Mucosa of descending colon (tissue), 3 donors: ENCODE results near the gene GLIS1. TPM values are rescaled to one million over a fixed set of nuclear protein-coding genes. Genes with fewer than 3 reads are reported as not detected.

Experiments
- ATAC-seq: fragments of 200-7000 bp; cut with Tn5 transposase; one replicate; pipeline ENCODE4 v1.9.1; 2020; ENCODE audit warnings: mild to moderate bottlenecking, moderate library complexity
- DNase-seq, 3 donors: peaks; one replicate each; pipeline ENCODE4 v3.0.0-alpha.2; 2020
- H3K36me3 ChIP-seq: fragments of 200-600 bp; one replicate; pipeline ENCODE4 v1.8.0; 2021; ENCODE audit warnings: low read depth, mild to moderate bottlenecking
- H3K4me1 ChIP-seq: fragments of 200-600 bp; one replicate; pipeline ENCODE4 v1.8.0; 2021; ENCODE audit warnings: low read depth, mild to moderate bottlenecking
- H3K4me3 ChIP-seq: fragments of 200-600 bp; one replicate; pipeline ENCODE4 v1.8.0; 2021; ENCODE audit warnings: mild to moderate bottlenecking
- H3K9me3 ChIP-seq: fragments of 200-600 bp; one replicate; pipeline ENCODE4 v1.8.0; 2021; ENCODE audit warnings: mild to moderate bottlenecking
- intact Hi-C, 2 donors: fragments of 100-400 bp; cut with DNase I in 1 of 2; cut with micrococcal nuclease in 1 of 2; formaldehyde crosslinking; loops; one replicate each; pipeline versions ENCODE4 v1.11.0 to v1.11.1; 2022; cut with DNase I, micrococcal nuclease
- total RNA-seq, 3 donors: library from RNA; stranded (reverse); fragmentation: NEBNext Ultra II Directional in 2 of 3; extraction: Animal tissue kit (Norgen Biotek cat#: 25700) in 2 of 3; gene quantifications; one replicate each; pipeline versions ENCODE4 v1.2.1 to v1.2.4, GENCODE V29; 2021 to 2023
- TF ChIP-seq, protein P1 (sequence below): fragments of 200-600 bp; IDR thresholded peaks from one replicate; pipeline ENCODE4 v1.8.0; 2022; ENCODE audit warnings: antibody characterized with exemption, mild to moderate bottlenecking
- donor health status: DM: no; HTN: no; CAD: no; lungs with moderate emphysema.
- donor health status: DM: no; HTN: no; CAD: no.
- donor health status: DM: no; HTN: yes; CAD: no.

The GLIS1 gene
- total RNA-seq, 3 donors from 2014 or later, result 0.09 to 0.24 (median 0.14) TPM

- TF ChIP-seq, protein P1, sequence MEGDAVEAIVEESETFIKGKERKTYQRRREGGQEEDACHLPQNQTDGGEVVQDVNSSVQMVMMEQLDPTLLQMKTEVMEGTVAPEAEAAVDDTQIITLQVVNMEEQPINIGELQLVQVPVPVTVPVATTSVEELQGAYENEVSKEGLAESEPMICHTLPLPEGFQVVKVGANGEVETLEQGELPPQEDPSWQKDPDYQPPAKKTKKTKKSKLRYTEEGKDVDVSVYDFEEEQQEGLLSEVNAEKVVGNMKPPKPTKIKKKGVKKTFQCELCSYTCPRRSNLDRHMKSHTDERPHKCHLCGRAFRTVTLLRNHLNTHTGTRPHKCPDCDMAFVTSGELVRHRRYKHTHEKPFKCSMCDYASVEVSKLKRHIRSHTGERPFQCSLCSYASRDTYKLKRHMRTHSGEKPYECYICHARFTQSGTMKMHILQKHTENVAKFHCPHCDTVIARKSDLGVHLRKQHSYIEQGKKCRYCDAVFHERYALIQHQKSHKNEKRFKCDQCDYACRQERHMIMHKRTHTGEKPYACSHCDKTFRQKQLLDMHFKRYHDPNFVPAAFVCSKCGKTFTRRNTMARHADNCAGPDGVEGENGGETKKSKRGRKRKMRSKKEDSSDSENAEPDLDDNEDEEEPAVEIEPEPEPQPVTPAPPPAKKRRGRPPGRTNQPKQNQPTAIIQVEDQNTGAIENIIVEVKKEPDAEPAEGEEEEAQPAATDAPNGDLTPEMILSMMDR, result no peak
- intact Hi-C loops, result no loop called here
- DNase-seq, result no peak
- Histone ChIP-seq H3K36me3 (no peaks in the 10 kb centered on the region), H3K4me3 (no peak overlapping the region), H3K4me1 (peaks cover 13% of the 10 kb centered on the region), H3K9me3 (no peaks in the 10 kb centered on the region)
- peak; percentile 4 for ATAC-seq
Observed at GRCh38 chr1:53681351-53681976, 57.5 kb downstream of the GLIS1 start.

GRCh38 chr1:53680868-53681267 is 58.1 kb downstream of the GLIS1 start:
- Histone ChIP-seq H3K4me1 (peaks cover 13% of the 10 kb centered on the region), H3K9me3 (no peaks in the 10 kb centered on the region), H3K4me3 (no peak overlapping the region), H3K36me3 (no peaks in the 10 kb centered on the region)
- ATAC-seq (no peak), DNase-seq (no peak)
- TF ChIP-seq, protein P1, result no peak
- intact Hi-C loops, result no loop called here

- no peak for DNase-seq
- H3K36me3 ChIP-seq, result no peaks in the 10 kb centered on the region
- TF ChIP-seq, protein P1, result no peak
- no peaks in the 10 kb centered on the region for H3K9me3 ChIP-seq
- intact Hi-C loops, result no loop called here
- H3K4me1 ChIP-seq, result peaks cover 13% of the 10 kb centered on the region
- no peak for ATAC-seq
- no peak overlapping the region for H3K4me3 ChIP-seq
Observed at GRCh38 chr1:53678938-53679825, 59.8 kb downstream of the GLIS1 start.

- Histone ChIP-seq H3K4me1 (peaks cover 13% of the 10 kb centered on the region), H3K9me3 (no peaks in the 10 kb centered on the region), H3K36me3 (no peaks in the 10 kb centered on the region), H3K4me3 (no peak overlapping the region)
- TF ChIP-seq, protein P1, result no peak
- intact Hi-C loops, result no loop called here
- no peak for ATAC-seq
- DNase-seq, result no peak
Observed at GRCh38 chr1:53678507-53678906, 60.5 kb downstream of the GLIS1 start.

DNA sequence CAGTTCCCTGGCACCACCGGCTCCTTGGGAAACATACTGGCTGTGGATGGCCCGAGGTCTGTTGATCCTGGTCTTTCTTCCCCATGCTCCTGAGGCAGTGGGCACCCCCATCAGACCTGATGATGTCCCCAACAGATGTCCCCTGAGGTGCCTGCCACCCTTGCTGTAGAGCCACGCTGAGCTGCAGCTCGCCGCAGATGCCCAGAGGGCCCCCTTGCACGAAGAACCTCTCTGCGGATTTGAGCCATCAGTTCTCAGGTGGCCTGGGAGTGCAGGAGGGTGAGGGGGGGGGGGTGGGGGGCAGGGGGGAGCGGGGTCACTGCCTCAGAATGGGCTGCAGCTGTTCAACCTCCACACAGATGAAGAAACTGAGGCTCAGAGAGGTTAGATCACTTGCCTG is 60.9 kb downstream of the GLIS1 start:
- Histone ChIP-seq H3K4me3 (no peak overlapping the region), H3K9me3 (no peaks in the 10 kb centered on the region), H3K4me1 (peaks cover 13% of the 10 kb centered on the region), H3K36me3 (no peaks in the 10 kb centered on the region)
- ATAC-seq (no peak), DNase-seq (no peak)
- intact Hi-C loops, result no loop called here
- TF ChIP-seq, protein P1, result no peak
